ENCODE measurements around the gene PRPH. TPM values are rescaled to one million over a fixed set of nuclear protein-coding genes. Genes with fewer than 3 reads are reported as not detected.

PRPH gene
- total and polyA plus RNA-seq, 2 of the 13 experiments (the other 11 are each of a cell fraction or from before 2014, with no cell fraction given): 0.12 TPM; not detected in 1

DNA sequence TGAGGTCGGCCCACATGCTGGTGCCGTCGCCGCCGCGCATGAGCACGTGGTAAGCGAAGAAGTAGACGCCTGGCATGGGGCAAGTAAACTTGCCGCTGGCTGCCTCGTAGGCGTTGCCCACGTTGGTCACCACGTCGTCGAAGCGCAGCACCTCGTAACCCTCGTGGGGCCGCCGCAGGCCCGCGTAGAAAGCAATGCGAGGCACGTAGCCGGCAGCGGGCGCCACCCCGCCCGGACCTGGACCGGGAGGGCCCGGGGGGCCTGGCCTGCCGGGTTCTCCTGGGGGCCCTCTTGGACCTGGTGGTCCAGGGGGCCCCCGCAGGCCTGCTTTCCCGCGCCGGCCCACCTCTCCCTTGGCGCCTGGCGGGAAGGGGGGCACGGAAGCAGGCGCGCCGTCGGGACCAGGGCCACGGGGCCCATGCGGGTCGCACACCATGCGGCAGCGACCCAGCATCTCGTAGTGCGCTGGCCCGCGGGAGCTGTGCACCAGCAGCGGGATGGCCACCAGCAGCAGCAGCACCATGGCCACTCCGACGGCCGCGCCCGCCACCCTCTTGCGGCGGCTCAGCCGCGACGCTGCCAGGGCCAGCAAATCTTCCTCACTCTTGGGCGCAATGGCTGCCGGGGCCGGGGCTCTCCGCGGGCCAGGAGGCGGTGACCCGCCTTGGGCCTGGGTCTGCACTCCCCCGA lies 41.2 kb downstream of the PRPH start (continued):
- TF ChIP-seq, protein P1, sequence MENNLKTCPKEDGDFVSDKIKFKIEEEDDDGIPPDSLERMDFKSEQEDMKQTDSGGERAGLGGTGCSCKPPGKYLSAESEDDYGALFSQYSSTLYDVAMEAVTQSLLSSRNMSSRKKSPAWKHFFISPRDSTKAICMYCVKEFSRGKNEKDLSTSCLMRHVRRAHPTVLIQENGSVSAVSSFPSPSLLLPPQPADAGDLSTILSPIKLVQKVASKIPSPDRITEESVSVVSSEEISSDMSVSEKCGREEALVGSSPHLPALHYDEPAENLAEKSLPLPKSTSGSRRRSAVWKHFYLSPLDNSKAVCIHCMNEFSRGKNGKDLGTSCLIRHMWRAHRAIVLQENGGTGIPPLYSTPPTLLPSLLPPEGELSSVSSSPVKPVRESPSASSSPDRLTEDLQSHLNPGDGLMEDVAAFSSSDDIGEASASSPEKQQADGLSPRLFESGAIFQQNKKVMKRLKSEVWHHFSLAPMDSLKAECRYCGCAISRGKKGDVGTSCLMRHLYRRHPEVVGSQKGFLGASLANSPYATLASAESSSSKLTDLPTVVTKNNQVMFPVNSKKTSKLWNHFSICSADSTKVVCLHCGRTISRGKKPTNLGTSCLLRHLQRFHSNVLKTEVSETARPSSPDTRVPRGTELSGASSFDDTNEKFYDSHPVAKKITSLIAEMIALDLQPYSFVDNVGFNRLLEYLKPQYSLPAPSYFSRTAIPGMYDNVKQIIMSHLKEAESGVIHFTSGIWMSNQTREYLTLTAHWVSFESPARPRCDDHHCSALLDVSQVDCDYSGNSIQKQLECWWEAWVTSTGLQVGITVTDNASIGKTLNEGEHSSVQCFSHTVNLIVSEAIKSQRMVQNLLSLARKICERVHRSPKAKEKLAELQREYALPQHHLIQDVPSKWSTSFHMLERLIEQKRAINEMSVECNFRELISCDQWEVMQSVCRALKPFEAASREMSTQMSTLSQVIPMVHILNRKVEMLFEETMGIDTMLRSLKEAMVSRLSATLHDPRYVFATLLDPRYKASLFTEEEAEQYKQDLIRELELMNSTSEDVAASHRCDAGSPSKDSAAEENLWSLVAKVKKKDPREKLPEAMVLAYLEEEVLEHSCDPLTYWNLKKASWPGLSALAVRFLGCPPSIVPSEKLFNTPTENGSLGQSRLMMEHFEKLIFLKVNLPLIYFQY (CRISPR knock-in tag; IDR thresholded peaks at IDR 0.05; ENCODE audit: borderline replicate concordance): no peak
- no peak for TF ChIP-seq CCDC6 (CRISPR knock-in tag; IDR thresholded peaks at IDR 0.05)

DNA sequence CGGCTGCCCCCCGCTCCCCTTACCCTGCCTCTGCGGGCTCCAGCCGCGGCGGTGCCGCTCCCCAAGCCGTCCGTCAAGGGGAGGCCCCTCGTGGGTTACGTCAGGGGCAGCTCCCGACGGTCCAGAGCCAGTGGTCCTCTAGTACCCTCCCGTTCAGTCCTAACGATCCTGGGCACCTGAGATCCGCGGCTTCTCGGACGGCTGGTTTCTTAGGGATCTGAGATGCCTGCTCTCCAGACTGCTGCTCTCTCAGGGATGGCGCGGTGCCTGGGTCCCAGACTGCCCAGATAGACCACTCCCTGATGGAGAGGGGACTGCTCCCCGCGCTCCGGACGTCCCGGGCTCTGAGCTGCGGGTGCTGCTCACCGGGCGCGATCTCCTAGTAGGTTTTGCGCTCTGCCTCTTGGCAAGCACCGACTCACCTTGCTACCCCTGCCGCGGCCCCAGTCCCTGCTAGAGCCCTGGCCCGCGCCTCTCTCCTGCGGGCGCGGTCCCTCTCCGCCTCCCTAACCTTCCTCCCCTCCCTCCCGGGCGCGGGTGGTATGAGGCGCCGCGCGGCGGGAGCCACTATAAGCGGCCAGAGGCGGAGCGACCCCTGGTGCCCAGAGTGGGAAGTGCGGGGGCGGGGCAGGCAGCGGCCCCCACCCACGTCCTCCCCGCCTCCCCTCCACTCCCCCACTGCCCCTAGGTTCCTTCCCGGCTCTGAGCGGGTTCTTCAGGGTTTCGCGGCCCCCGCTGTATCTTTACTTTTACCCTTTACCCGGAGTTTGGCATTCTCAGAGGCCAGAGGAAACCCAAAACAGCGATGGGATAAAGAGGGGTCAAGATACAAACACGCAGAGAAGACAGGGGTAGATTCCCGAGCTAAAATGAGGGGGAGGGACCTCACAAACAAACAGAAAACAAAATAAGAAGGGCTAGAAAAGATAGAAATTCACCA lies 42.0 kb downstream of the PRPH start, which contains the start of gene C1QL4:
TSS of gene C1QL4 (minus strand) at position 544 of the 940 bp plus-strand sequence. CDS start 711 bp downstream, outside the sequence.
- Histone ChIP-seq H3K36me3 (replicated peaks in 1 of 2; ENCODE audit: control insufficient read depth in 1 of 2, insufficient read depth in 2 of 2, low read length in 2 of 2) (no peaks in the 10 kb centered on the region), H2AFZ (ENCODE audit: low read length) (no peak within 1 kb of the TSS), H3K4me1 (ENCODE audit: insufficient read depth, low read length) (peaks cover 28% of the 10 kb centered on the region), H3K27me3 (ENCODE audit: control insufficient read depth in 1 of 2, insufficient read depth in 2 of 2, low read length in 2 of 2) (peaks cover 8 to 63% of the 10 kb centered on the region in 2 experiments; a peak in 4 of 5 replicates), H3K79me2 (ENCODE audit: insufficient read depth, low read length) (no peaks in the 10 kb centered on the region), H3K9ac (ENCODE audit: insufficient read depth, low read depth, low read length) (0 out of 2 replicates have a peak within 1 kb of the TSS, but pooled peaks have one; percentile 0), H3K4me3 (replicated peaks in 1 of 3; ENCODE audit: insufficient read depth in 1 of 3, low read depth in 2 of 3, low read length in 3 of 3) (peak within 1 kb of the TSS; percentile 40 to 73 (median 57); a peak in 5 of 6 replicates), H3K27ac (ENCODE audit: extremely low read length, insufficient read depth, low read length) (no peak within 1 kb of the TSS), H4K20me1 (ENCODE audit: insufficient read depth, low read length) (no peaks in the 10 kb centered on the region), H3K4me2 (ENCODE audit: low read depth, low read length) (peak within 1 kb of the TSS; percentile 85), H3K9me3 (ENCODE audit: low read length) (no peaks in the 10 kb centered on the region)
- POLR2A ChIA-PET: interaction anchor here (1.5 kb wide), 1 partner anchor 404 kb away, joined by 3 read pairs; the partner anchor contains the start of gene TMBIM6
- FAIRE-seq: no peak
- peak; percentile 44 for DNase-seq (ENCODE audit: low spot score)
- WGBS (ENCODE audit: low lambda C conversion rate): 20% methylated on average over 28 of the region's 65 CpGs
- intact Hi-C loops (cut with micrococcal nuclease; ENCODE audit: unreplicated experiment): loop anchor here (1.0 kb wide), 1 partner anchor 20 kb away; no protein-coding TSS in a partner anchor
- in situ Hi-C loops (cut with HindIII; ENCODE audit: extremely low pct_ligation_motif_present, low pct_unique_long_range_greater_than_20kb): no loop called here
- no TSS peak for BruUV-seq (replicated peaks)
- ATAC-seq: peak; percentile 75
- CTCF ChIA-PET (ENCODE audit: low intra/inter-chr PET ratio, low total read pairs): interaction anchor here (1.3 kb wide), 2 partner anchors 11 to 48 kb away, joined by 4 to 5 read pairs; no protein-coding TSS in a partner anchor
- TF ChIP-seq DNMT1 (CRISPR knock-in tag; IDR thresholded peaks at IDR 0.05) (no peak), ZNF329 (CRISPR knock-in tag; IDR thresholded peaks at IDR 0.05; ENCODE audit: low read depth) (no peak)
- TF ChIP-seq, protein P2, sequence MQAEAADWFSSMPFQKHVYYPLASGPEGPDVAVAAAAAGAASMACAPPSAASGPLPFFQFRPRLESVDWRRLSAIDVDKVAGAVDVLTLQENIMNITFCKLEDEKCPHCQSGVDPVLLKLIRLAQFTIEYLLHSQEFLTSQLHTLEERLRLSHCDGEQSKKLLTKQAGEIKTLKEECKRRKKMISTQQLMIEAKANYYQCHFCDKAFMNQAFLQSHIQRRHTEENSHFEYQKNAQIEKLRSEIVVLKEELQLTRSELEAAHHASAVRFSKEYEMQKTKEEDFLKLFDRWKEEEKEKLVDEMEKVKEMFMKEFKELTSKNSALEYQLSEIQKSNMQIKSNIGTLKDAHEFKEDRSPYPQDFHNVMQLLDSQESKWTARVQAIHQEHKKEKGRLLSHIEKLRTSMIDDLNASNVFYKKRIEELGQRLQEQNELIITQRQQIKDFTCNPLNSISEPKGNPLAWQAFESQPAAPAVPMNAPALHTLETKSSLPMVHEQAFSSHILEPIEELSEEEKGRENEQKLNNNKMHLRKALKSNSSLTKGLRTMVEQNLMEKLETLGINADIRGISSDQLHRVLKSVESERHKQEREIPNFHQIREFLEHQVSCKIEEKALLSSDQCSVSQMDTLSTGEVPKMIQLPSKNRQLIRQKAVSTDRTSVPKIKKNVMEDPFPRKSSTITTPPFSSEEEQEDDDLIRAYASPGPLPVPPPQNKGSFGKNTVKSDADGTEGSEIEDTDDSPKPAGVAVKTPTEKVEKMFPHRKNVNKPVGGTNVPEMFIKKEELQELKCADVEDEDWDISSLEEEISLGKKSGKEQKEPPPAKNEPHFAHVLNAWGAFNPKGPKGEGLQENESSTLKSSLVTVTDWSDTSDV (CRISPR knock-in tag; IDR thresholded peaks at IDR 0.05): no peak
- TF ChIP-seq, protein P3, sequence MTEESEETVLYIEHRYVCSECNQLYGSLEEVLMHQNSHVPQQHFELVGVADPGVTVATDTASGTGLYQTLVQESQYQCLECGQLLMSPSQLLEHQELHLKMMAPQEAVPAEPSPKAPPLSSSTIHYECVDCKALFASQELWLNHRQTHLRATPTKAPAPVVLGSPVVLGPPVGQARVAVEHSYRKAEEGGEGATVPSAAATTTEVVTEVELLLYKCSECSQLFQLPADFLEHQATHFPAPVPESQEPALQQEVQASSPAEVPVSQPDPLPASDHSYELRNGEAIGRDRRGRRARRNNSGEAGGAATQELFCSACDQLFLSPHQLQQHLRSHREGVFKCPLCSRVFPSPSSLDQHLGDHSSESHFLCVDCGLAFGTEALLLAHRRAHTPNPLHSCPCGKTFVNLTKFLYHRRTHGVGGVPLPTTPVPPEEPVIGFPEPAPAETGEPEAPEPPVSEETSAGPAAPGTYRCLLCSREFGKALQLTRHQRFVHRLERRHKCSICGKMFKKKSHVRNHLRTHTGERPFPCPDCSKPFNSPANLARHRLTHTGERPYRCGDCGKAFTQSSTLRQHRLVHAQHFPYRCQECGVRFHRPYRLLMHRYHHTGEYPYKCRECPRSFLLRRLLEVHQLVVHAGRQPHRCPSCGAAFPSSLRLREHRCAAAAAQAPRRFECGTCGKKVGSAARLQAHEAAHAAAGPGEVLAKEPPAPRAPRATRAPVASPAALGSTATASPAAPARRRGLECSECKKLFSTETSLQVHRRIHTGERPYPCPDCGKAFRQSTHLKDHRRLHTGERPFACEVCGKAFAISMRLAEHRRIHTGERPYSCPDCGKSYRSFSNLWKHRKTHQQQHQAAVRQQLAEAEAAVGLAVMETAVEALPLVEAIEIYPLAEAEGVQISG (CRISPR knock-in tag; IDR thresholded peaks at IDR 0.05): 0 out of 2 replicates have a peak, but pooled peaks have one; percentile 41
- TF ChIP-seq, protein P4, sequence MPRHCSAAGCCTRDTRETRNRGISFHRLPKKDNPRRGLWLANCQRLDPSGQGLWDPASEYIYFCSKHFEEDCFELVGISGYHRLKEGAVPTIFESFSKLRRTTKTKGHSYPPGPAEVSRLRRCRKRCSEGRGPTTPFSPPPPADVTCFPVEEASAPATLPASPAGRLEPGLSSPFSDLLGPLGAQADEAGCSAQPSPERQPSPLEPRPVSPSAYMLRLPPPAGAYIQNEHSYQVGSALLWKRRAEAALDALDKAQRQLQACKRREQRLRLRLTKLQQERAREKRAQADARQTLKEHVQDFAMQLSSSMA (CRISPR knock-in tag; IDR thresholded peaks at IDR 0.05): 0 out of 2 replicates have a peak, but pooled peaks have one; percentile 40

Data from HepG2 (cell line).